Vagina (tissue), 2 donors: ENCODE measurements around the gene RAP1GDS1.

Experiments used
- POLR2A ChIP-seq, 2 donors: fragments of 450-650 bp; IDR thresholded peaks; one replicate each; pipeline ENCODE4 v1.6.1; 2017; ENCODE audit warnings: antibody characterized with exemption in 2 of 2, mild to moderate bottlenecking in 2 of 2, moderate library complexity in 2 of 2
- TF ChIP-seq, protein P1 (sequence below), 3 experiments: fragments of 450-650 bp in 2 of 3; fragments of 200-600 bp in 1 of 3; sonication (generic) in 1 of 3; IDR thresholded peaks; one replicate each; pipeline ENCODE4 v1.5.1; 2017 to 2019; ENCODE audit warnings: antibody characterized with exemption in 3 of 3, mild to moderate bottlenecking in 2 of 3, moderate library complexity in 2 of 3

DNA sequence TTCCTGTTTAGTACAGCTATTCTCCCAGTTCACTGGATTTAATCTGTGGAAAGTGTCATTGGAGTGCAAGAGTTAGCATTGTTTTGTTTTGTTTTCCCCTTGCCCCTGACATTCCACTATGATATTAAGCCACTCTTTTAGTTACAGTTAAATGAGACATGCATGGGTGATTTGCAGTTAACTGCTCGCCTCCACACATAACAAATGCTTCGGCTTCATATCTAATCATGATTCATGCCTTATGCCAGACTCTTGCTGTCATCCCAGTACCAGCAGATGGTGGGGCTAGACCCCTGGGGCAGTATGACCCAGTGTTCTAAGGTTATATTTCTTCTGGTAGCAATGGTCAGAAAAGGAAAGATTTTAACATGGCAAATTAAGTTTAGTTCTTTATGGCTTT, 80.1 kb downstream of the RAP1GDS1 start:
- TF ChIP-seq, protein P1, sequence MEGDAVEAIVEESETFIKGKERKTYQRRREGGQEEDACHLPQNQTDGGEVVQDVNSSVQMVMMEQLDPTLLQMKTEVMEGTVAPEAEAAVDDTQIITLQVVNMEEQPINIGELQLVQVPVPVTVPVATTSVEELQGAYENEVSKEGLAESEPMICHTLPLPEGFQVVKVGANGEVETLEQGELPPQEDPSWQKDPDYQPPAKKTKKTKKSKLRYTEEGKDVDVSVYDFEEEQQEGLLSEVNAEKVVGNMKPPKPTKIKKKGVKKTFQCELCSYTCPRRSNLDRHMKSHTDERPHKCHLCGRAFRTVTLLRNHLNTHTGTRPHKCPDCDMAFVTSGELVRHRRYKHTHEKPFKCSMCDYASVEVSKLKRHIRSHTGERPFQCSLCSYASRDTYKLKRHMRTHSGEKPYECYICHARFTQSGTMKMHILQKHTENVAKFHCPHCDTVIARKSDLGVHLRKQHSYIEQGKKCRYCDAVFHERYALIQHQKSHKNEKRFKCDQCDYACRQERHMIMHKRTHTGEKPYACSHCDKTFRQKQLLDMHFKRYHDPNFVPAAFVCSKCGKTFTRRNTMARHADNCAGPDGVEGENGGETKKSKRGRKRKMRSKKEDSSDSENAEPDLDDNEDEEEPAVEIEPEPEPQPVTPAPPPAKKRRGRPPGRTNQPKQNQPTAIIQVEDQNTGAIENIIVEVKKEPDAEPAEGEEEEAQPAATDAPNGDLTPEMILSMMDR (IDR thresholded peaks at IDR 0.05): no peak
- no peak for TF ChIP-seq POLR2A (IDR thresholded peaks at IDR 0.05)
